GM10266 (cell line): ENCODE data around the gene PHACTR2.
"Not testable (repeated sequence)": the region's sequence is repeated elsewhere in the genome, so short reads cannot be mapped to it uniquely, and the experiment has no call there.

Experiments
- DNase-seq: peaks from one replicate; pipeline ENCODE4 v3.0.0; 2012; ENCODE audit errors: extremely low spot score
- TF ChIP-seq, protein P1 (sequence below): IDR thresholded peaks from 2 replicates; pipeline ENCODE4 v1.5.1; 2012; ENCODE audit warnings: mild to moderate bottlenecking, low read depth; ENCODE audit not compliant: control insufficient read depth, insufficient read depth; ENCODE audit errors: missing control alignments

The PHACTR2 gene

DNA sequence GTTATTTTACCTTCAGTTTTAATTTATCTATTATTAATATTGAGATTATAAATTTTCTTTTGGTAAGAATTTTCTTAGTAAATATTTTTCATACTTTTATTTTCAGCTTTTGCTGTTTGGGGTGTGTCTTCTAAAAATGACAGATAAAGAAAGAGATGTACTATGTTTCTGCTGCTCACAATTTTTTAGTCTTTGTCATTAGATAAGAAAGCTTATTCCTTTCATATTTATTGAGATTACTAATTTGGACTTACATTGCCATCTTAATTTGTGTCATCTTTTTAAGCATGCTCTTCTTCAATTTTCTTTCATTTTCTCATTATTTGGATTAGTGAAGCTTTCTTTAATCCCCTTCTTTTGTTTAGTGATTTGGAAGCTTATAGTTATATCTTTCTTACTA is 13.6 kb upstream of the PHACTR2 start:
- TF ChIP-seq, protein P1, sequence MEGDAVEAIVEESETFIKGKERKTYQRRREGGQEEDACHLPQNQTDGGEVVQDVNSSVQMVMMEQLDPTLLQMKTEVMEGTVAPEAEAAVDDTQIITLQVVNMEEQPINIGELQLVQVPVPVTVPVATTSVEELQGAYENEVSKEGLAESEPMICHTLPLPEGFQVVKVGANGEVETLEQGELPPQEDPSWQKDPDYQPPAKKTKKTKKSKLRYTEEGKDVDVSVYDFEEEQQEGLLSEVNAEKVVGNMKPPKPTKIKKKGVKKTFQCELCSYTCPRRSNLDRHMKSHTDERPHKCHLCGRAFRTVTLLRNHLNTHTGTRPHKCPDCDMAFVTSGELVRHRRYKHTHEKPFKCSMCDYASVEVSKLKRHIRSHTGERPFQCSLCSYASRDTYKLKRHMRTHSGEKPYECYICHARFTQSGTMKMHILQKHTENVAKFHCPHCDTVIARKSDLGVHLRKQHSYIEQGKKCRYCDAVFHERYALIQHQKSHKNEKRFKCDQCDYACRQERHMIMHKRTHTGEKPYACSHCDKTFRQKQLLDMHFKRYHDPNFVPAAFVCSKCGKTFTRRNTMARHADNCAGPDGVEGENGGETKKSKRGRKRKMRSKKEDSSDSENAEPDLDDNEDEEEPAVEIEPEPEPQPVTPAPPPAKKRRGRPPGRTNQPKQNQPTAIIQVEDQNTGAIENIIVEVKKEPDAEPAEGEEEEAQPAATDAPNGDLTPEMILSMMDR, result no peak
- no peak for DNase-seq

DNA sequence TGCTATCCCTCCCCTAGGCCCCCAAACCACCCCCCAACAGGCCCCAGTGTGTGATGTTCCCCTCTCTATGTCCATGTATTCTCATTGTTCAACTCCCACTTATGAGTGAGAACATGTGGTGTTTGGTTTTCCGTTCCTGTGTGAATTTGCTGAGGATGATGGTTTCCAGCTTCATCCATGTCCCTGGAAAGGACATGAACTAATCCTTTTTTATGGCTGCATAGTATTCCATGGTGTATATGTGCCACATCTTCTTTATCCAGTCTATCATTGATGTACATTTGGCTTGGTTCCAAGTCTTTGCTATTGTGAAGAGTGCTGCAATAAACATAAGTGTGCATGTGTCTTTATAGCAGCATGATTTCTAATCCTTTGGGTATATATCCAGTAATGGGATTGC is 11.8 kb upstream of the PHACTR2 start:
- not testable (repeated sequence) for DNase-seq

DNA sequence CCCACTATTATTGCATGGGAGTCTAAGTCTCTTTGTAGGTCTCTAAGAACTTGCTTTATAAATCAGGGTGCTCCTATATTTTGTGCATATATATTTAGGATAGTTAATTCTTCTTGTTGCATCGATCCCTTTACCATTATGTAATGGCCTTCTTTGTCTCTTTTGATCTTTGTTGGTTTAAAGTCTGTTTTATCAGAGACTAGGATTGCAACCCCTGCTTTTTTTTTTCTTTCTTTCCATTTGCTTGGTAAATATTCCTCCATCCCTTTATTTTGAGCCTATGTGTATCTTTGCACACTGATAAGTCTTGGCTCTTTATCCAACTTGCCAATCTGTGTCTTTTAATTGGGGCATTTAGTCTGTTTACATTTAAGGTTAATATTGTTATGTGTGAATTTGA is 8.3 kb upstream of the PHACTR2 start:
- not testable (repeated sequence) for DNase-seq

DNA sequence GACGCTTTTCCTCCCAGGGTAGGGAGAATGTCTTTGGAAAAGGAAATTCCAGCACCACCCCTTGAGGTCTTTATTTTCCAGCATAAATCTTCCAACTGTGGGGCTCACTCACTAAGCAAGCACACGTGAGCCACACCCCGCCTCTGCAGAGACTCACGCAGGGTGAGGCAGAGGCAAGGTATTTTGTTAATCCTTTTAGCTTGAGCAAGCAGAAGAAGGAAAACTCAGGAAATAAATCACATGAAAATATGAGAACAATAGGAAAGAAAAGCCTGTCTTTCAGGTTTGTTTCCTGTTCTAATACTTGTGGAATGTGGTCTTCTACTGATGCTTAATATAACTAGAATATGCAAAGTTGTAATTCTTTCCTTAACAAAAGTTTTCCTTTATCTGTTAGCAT is 4.1 kb upstream of the PHACTR2 start:
- no peak for DNase-seq
- TF ChIP-seq, protein P1, result no peak

DNA sequence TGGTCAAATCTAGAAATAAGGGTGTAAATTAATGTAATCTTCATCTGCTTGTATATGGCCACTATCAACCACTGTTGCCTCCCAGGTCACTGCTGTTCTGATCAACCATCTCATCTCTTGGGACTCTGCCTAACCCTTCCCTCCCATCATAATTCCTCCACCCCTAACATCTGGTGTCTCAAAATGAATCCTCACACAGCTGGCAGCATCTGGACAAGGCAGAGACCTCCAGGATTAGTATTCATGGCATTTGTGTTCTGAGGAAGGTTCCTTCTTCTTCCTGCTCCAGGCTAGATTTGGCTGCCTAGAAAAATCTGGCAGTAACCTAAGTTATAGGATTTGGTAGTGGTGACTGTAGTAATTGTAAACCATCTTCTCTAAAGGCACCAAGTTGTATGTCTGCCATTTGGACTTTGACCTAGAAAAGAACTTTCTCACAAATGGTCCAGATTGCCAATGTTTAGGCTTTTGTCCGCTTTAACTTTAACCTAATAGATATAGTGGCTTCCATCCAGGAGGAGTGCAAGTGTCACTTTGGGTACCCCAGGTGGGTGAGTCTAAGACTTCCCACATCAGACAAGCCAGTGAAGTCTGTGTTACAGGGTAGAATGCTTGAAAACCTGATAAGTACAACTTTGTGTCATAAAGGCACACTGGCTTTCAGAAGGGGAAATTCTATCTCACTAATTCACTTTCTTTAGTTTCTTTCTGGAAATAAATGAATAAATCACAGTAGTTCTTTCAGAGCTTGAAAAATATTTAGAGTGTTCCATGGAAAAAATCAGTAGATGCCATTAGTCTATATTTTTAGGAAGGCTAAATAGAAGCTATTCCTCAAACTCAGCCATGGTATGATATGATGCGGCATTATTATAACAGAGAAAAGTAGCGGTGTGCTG is 3.0 kb upstream of the PHACTR2 start:
- DNase-seq, result no peak
- TF ChIP-seq, protein P1, result no peak

DNA sequence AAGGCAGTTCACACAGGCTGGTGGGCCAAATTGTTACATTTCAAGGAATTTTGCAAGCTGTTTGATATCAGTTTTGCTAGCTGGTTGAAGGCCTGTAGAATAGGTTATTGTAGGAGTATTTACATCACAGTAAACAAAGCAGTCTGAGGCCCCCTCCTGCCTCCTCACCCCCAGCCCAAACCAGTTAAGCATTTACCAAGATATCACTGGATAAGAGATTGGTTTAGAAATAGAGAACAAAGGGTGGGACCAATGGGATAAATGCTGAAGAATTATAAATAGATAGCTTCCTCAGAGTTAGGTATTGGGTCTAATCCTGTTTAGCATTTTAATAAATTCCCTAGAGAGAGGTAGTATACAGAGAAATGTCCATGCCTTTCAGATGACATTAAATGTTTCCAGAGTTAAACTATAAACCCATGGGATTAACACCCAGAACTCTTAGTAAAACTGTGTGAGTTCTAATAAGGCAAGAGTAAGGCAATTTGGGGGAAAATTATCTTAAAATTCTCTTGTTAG is 2.3 kb upstream of the PHACTR2 start:
- TF ChIP-seq, protein P1, result no peak
- DNase-seq, result no peak

DNA sequence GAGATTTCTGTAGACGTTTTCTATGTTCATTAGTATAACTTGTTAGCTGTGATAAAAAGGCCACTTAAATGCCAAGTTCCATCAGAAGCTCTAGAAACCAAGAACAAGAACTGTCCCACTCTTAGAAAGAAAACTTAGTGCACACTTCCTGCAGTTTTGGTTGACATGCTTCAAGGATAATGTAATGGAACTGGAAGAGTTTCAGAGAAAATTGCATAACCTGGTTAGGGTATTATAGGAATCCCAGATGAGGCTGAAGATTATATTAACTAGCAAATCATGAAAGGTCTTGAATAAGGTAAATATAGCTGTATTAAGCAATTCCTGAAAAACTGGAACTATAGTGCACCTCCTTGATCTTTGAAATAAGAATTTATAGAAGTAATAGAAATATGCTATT is 1.8 kb upstream of the PHACTR2 start:
- DNase-seq, result no peak
- TF ChIP-seq, protein P1, result no peak

DNA sequence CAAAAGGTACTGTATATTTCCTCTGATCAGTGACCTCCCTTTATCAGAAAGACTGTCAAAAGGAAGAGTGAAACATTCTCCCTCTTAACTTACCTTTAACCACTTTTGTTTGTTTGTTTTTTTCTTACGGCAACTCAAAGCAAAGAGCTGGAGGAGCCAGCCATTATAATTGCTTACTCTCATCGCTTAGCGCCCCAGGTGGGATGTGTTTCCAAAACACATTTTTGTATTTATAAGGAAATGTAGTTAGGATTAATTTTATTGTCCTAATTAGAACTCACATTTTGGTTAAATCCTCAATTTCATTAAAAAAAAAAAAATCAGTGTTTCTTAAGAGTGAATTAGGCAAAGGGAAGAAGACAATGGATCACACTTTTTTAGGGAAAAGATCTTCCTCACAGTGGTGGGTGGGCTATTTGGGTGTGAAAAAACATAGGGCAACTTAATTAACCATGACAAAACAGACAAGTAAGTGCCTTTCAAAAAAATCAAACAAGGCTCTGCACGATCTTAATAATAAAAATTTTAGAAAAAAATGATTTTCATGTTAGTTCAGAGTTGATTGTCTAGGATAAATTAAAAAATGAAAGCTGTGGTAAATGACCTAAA is 1.2 kb upstream of the PHACTR2 start:
- TF ChIP-seq, protein P1, result no peak
- no peak for DNase-seq
